Peyer's patch (tissue), 4 donors: ENCODE results near the gene PPP1R15A.

Experiments used
- POLR2A ChIP-seq, 2 donors: fragments of 450-650 bp; IDR thresholded peaks; one replicate each; pipeline ENCODE4 v1.5.1; 2017; ENCODE audit warnings: antibody characterized with exemption in 2 of 2, mild to moderate bottlenecking in 2 of 2, moderate library complexity in 2 of 2
- TF ChIP-seq, protein P1 (sequence below), 6 experiments: fragments of 450-650 bp in 4 of 6; fragments of 200-600 bp in 2 of 6; sonication (generic) in 1 of 6; IDR thresholded peaks; one replicate each; pipeline ENCODE4 v1.5.1; 2017 to 2019; ENCODE audit warnings: antibody characterized with exemption in 6 of 6, mild to moderate bottlenecking in 3 of 6, moderate library complexity in 1 of 6

DNA sequence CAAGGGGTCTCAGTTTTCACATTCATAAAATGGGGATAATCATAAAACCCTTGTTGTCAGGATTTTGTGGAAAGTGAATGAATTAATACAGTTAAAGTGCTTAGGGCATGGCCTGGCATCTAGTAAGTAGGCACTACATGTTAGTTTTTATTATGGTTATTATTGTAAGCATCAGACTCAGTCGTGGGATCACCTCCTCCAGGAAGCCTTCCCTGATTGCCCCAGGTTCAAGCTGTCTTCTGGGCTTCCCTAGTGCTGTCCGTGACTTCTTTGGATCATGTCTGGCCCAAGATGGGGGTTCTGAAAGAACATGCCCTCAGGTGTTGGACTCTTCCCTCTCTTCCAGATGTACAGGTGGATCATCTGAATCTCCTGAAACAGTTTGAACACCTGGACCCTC lies 38.6 kb downstream of the PPP1R15A start:
- TF ChIP-seq, protein P1, sequence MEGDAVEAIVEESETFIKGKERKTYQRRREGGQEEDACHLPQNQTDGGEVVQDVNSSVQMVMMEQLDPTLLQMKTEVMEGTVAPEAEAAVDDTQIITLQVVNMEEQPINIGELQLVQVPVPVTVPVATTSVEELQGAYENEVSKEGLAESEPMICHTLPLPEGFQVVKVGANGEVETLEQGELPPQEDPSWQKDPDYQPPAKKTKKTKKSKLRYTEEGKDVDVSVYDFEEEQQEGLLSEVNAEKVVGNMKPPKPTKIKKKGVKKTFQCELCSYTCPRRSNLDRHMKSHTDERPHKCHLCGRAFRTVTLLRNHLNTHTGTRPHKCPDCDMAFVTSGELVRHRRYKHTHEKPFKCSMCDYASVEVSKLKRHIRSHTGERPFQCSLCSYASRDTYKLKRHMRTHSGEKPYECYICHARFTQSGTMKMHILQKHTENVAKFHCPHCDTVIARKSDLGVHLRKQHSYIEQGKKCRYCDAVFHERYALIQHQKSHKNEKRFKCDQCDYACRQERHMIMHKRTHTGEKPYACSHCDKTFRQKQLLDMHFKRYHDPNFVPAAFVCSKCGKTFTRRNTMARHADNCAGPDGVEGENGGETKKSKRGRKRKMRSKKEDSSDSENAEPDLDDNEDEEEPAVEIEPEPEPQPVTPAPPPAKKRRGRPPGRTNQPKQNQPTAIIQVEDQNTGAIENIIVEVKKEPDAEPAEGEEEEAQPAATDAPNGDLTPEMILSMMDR (IDR thresholded peaks at IDR 0.05) = no peak
- TF ChIP-seq POLR2A (IDR thresholded peaks at IDR 0.05) = no peak
